ENCODE results near the gene TERT. TPM values are rescaled to one million over a fixed set of nuclear protein-coding genes. Genes with fewer than 3 reads are reported as not detected.
"Not testable (repeated sequence)": the region's sequence is repeated elsewhere in the genome, so short reads cannot be mapped to it uniquely, and the experiment has no call there.

TERT gene
- total and polyA plus RNA-seq, 2 of the 8 experiments (the other 6 are each of a cell fraction or from before 2014, with no cell fraction given): 13.1 to 23.1 TPM

DNA sequence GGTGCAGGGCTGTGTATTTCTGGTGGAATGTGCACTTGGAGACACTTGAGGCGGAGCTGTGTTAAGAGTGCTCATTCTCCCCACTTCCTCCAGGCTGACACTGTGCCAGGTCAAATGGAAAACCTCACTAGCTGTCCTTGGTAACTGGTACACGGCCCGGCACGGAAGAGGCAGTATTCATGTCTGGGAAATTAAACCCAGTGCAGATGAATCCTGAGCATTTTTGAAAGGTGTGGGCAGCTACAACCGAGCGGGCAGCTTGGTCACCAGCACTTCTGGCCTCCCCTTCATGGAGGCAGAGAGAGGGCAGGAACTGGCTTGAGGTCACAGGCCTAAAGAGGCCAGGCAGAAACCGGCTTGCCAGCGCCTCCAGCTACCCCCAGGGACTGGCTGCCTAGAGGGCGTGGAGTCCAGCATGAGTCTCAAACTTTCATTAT lies 48.5 kb upstream of the TERT start (continued):
- TF ChIP-seq RNF2 (IDR thresholded peaks at IDR 0.05; ENCODE audit: borderline replicate concordance, low read depth, low read length, missing control alignments, poor library complexity, severe bottlenecking): no peak
- TF ChIP-seq POU5F1 (IDR thresholded peaks at IDR 0.05; ENCODE audit: low read depth, low read length): no peak
- TF ChIP-seq BACH1 (IDR thresholded peaks at IDR 0.05; ENCODE audit: low read length): no peak

DNA sequence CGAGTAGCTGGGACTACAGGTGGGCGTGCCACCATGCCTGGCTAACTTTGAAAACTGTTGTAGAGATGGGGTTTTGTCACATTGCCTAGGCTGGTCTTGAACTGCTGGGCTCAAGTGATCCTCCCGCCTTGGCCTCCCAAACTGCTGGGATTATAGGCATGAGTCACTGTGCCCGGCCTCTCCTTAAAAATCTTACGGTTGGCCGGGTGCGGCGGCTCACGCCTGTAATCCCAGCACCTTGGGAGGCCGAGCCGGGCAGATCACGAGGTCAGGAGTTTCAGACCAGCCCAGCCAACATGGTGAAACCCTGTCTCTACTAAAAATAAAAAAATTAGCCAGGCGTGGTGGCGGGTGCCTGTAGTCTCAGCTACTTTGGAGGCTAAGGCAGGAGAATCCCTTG lies 47.8 kb upstream of the TERT start:
- not testable (repeated sequence) for H2BK12ac ChIP-seq (ENCODE audit: low read depth, low read length); H3K27ac ChIP-seq (ENCODE audit: low read depth, low read length); FAIRE-seq; H3K9ac ChIP-seq (replicated peaks in 1 of 4; ENCODE audit: extremely low read depth in 1 of 4, low read depth in 3 of 4, low read length in 3 of 4); H3K23me2 ChIP-seq (ENCODE audit: low read depth, low read length); H3K14ac ChIP-seq (ENCODE audit: insufficient read length); H4K91ac ChIP-seq (replicated peaks; ENCODE audit: insufficient read length, low read length); H3K23ac ChIP-seq (ENCODE audit: insufficient read length); H3K27me3 ChIP-seq (replicated peaks in 1 of 4; ENCODE audit: control insufficient read depth in 3 of 4, extremely low read depth in 1 of 4, insufficient read depth in 3 of 4, low read length in 3 of 4); H2BK5ac ChIP-seq (ENCODE audit: low read depth, low read length); H4K5ac ChIP-seq (ENCODE audit: insufficient read length, low read depth, low read length); H2BK15ac ChIP-seq (ENCODE audit: low read length); H3K4me3 ChIP-seq (ENCODE audit: extremely low read depth in 1 of 4, insufficient read depth in 2 of 4, low read depth in 3 of 4, low read length in 4 of 4); H3K18ac ChIP-seq (ENCODE audit: extremely low read depth, low read length); H2BK20ac ChIP-seq (ENCODE audit: low read length); H3K56ac ChIP-seq (replicated peaks; ENCODE audit: insufficient read length, low read depth, low read length); H2AFZ ChIP-seq (ENCODE audit: low read length); H3K9me3 ChIP-seq (ENCODE audit: insufficient read depth in 2 of 2, low read depth in 1 of 2, low read length in 1 of 2); H2AK5ac ChIP-seq (ENCODE audit: low read depth, low read length); H4K8ac ChIP-seq (ENCODE audit: extremely low read depth, insufficient read depth, low read length); H3K4ac ChIP-seq (replicated peaks; ENCODE audit: insufficient read length, low read depth, low read length); H3K79me1 ChIP-seq (ENCODE audit: low read depth, low read length); H2BK120ac ChIP-seq (replicated peaks; ENCODE audit: low read depth, low read length); H3K4me2 ChIP-seq (ENCODE audit: insufficient read depth in 1 of 2, low read depth in 2 of 2, low read length in 2 of 2); DNase-seq (ENCODE audit: low read depth in 1 of 2, low spot score in 2 of 2)
- WGBS, 2 experiments (ENCODE audit: extremely low coverage in 1 of 2, insufficient coverage in 1 of 2, insufficient read length in 1 of 2, insufficient replicate concordance in 2 of 2, low coverage in 1 of 2, low lambda C conversion rate in 2 of 2, missing lambda C conversion rate in 1 of 2): 83% methylated on average over 14 of the region's 14 CpGs; no CpG with 5 or more reads in 1 of the 2 experiments
- H3K4me1 ChIP-seq (replicated peaks in 1 of 4; ENCODE audit: control insufficient read depth in 3 of 4, insufficient read depth in 4 of 4, low read length in 3 of 4): peaks cover 0 to 12% (median 1%) of the 10 kb centered on the region in 4 experiments; a peak in 4 of 7 replicates
- H4K20me1 ChIP-seq (replicated peaks in 1 of 2; ENCODE audit: control insufficient read depth in 1 of 2, insufficient read depth in 2 of 2, low read length in 2 of 2): peaks cover 5 to 22% of the 10 kb centered on the region in 2 experiments
- peaks cover 0 to 14% of the 10 kb centered on the region in 2 experiments; a peak in 2 of 4 replicates for H3K79me2 ChIP-seq (ENCODE audit: control insufficient read depth in 1 of 2, insufficient read depth in 2 of 2, low read length in 2 of 2)
- peaks cover 24 to 38% (median 28%) of the 10 kb centered on the region in 4 experiments for H3K36me3 ChIP-seq (ENCODE audit: control insufficient read depth in 2 of 4, insufficient read depth in 4 of 4, low read length in 3 of 4)
- ChIA-PET CTCF (ENCODE audit: partially characterized antibody) (interaction anchor here (0.7 to 1.3 kb wide), 3 partner anchors 13 to 37 kb away, joined by 3 to 4 read pairs (median 3); no protein-coding TSS in a partner anchor), POLR2A (ENCODE audit: partially characterized antibody) (interaction anchor here (0.7 kb wide), 1 partner anchor 43 kb away, joined by 3 read pairs; no protein-coding TSS in a partner anchor)
